ENCODE measurements around the gene ZBTB46. TPM values are rescaled to one million over a fixed set of nuclear protein-coding genes. Genes with fewer than 3 reads are reported as not detected.
A peak's percentile ranks its signal among the peaks of the same experiment; 100 is the strongest.

The ZBTB46 gene
- total RNA-seq, 1 experiment from 2014 or later: 27.1 TPM

DNA sequence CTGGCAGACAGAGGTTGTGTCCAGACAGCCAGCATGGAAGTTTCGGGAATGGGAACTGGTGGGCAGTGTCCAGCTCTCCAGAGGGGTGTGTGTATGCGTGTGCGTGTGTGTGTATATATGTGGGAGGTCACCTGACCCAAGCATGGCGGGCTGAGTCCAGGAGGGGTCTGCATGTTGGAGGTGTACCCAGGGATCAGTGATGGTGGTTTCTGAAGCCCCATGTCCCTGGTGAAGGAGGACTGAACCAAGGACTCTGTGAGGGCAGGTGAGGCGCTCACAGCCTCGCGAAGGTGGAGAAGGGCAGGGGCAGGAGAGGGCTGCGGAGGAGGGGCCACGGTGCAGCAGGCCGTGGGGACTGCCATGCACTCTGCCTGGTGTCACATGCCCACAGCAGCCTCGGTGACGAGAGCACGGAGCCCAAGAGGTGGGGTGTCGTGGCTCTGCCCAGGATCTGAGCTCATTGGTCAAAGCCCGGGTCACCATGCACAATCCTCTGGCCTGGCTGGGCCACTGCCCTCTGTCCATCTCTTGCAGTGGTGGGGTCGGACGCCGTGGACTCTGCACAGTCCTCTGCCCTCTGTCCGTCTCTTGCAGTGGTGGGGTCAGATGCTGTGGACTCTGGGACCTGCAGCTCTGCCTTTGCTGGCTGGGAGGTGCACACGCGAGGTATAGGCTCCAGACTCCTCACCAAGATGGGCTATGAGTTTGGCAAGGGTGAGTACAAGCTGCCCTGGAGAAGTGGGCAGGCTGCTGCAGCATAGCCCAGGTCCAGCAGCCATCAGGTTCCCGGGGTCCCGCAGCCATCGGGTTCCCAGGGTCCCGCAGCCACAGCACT lies 96.7 kb downstream of the ZBTB46 start:
- H2BK120ac ChIP-seq (ENCODE audit: low read depth, low read length, poor library complexity, severe bottlenecking): no peak overlapping the region
- no peaks in the 10 kb centered on the region for H3K4me1 ChIP-seq (ENCODE audit: insufficient read depth, low read length)
- H4K91ac ChIP-seq (ENCODE audit: insufficient read length, low read depth, low read length): no peak overlapping the region
- H3K27ac ChIP-seq (ENCODE audit: insufficient read length, low read depth, low read length): no peak overlapping the region
- TF ChIP-seq, protein P1, sequence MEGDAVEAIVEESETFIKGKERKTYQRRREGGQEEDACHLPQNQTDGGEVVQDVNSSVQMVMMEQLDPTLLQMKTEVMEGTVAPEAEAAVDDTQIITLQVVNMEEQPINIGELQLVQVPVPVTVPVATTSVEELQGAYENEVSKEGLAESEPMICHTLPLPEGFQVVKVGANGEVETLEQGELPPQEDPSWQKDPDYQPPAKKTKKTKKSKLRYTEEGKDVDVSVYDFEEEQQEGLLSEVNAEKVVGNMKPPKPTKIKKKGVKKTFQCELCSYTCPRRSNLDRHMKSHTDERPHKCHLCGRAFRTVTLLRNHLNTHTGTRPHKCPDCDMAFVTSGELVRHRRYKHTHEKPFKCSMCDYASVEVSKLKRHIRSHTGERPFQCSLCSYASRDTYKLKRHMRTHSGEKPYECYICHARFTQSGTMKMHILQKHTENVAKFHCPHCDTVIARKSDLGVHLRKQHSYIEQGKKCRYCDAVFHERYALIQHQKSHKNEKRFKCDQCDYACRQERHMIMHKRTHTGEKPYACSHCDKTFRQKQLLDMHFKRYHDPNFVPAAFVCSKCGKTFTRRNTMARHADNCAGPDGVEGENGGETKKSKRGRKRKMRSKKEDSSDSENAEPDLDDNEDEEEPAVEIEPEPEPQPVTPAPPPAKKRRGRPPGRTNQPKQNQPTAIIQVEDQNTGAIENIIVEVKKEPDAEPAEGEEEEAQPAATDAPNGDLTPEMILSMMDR (conservative IDR thresholded peaks at IDR 0.05): no peak
- no peak overlapping the region for H4K5ac ChIP-seq (ENCODE audit: insufficient read length, low read depth, low read length)
- H2BK5ac ChIP-seq (ENCODE audit: insufficient read length, low read length): no peak overlapping the region
- H3K9me3 ChIP-seq (ENCODE audit: control insufficient read depth, low read depth, low read length): no peaks in the 10 kb centered on the region
- no peak overlapping the region for H2AFZ ChIP-seq (ENCODE audit: low read length)
- H3K27me3 ChIP-seq (ENCODE audit: insufficient read depth, low read length): no peaks in the 10 kb centered on the region
- no peaks in the 10 kb centered on the region for H3K23me2 ChIP-seq (ENCODE audit: insufficient read length, low read depth, low read length, poor library complexity, severe bottlenecking)
- H3K9me3 Mint-ChIP-seq: no peaks in the 10 kb centered on the region
- H3K27ac Mint-ChIP-seq: peak overlapping the region in 2 of 3 experiments; percentile 25 to 49; a peak in 3 of 7 replicates
- H3K79me1 ChIP-seq (ENCODE audit: insufficient read depth, low read depth, low read length, poor library complexity, severe bottlenecking): no peaks in the 10 kb centered on the region
- H3K4me3 Mint-ChIP-seq: no peak overlapping the region
- H4K8ac ChIP-seq (replicated peaks; ENCODE audit: insufficient read length, low read depth, low read length): no peak overlapping the region
- H3T11ph ChIP-seq (ENCODE audit: low read length): no peak overlapping the region
- no peaks in the 10 kb centered on the region for H3K4me1 Mint-ChIP-seq
- no peaks in the 10 kb centered on the region for H3K79me2 ChIP-seq (ENCODE audit: insufficient read depth, low read length)
- H3K4me2 ChIP-seq (ENCODE audit: insufficient read depth, insufficient read length, low read length): no peak overlapping the region
- H4K20me1 ChIP-seq (ENCODE audit: control insufficient read depth, insufficient read depth, insufficient read length): no peaks in the 10 kb centered on the region
- no peak overlapping the region for H2BK15ac ChIP-seq (ENCODE audit: low read depth, low read length)
- no peaks in the 10 kb centered on the region; the same call in 1 of the 2 replicates for H3K27me3 Mint-ChIP-seq (ENCODE audit: low read depth)
- H3K9ac ChIP-seq (ENCODE audit: extremely low read depth, insufficient read length, low read length): no peak overlapping the region
- H3K23ac ChIP-seq (ENCODE audit: insufficient read length, low read depth, low read length): no peak overlapping the region
- H2AK5ac ChIP-seq (ENCODE audit: insufficient read length, low read length): no peak overlapping the region
- no peak overlapping the region for H3K56ac ChIP-seq (ENCODE audit: insufficient read length, low read depth, low read length)
- WGBS (ENCODE audit: extremely low coverage, insufficient read length, low lambda C conversion rate): no CpG with 5 or more reads among the region's 25 CpGs
- no peak overlapping the region for H2BK12ac ChIP-seq (ENCODE audit: insufficient read length, low read depth, low read length)
- H3K4ac ChIP-seq (ENCODE audit: low read depth, low read length): no peak overlapping the region
- no peak overlapping the region for H3K14ac ChIP-seq (ENCODE audit: insufficient read depth, low read length)
- no peak overlapping the region for H2BK20ac ChIP-seq (ENCODE audit: low read depth, low read length, poor library complexity, severe bottlenecking)
- peaks cover 11 to 28% (median 13%) of the 10 kb centered on the region in 3 experiments; a peak in 6 of 7 replicates for H3K36me3 Mint-ChIP-seq (ENCODE audit: insufficient read depth in 1 of 3, low read depth in 3 of 3)
- no peak for DNase-seq
- H3K18ac ChIP-seq (ENCODE audit: insufficient read length, low read depth, low read length): no peak overlapping the region
